Measurements from ENCODE around the gene CCDC88C. TPM values are rescaled to one million over a fixed set of nuclear protein-coding genes. Genes with fewer than 3 reads are reported as not detected.

CCDC88C gene
- total RNA-seq, 1 donor from 2014 or later = 39.3 TPM

DNA sequence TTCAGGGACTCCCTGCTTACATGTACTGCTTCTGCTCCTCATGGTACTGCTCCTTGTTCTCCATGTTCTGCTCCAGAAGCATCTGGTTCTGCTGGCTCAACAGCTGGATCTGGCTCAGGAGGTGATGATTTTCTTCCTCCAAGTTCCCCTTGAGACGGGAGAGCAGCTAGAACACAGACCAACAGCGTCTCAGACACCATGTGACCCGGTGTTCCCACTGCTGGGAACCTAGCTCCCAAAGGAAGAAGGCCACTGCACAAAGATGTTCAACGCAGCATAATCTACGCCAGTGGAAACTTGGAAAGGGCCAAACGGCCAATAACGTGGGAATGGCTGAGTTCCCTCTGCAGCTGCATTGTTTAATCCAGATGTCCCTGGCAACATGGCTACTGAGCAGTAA, 123.5 kb downstream of the CCDC88C start:
- peaks cover 4% of the 10 kb centered on the region for H3K4me1 Mint-ChIP-seq (ENCODE audit: unreplicated experiment)
- H3K36me3 Mint-ChIP-seq = peaks cover 5% of the 10 kb centered on the region
- TF ChIP-seq, protein P1, sequence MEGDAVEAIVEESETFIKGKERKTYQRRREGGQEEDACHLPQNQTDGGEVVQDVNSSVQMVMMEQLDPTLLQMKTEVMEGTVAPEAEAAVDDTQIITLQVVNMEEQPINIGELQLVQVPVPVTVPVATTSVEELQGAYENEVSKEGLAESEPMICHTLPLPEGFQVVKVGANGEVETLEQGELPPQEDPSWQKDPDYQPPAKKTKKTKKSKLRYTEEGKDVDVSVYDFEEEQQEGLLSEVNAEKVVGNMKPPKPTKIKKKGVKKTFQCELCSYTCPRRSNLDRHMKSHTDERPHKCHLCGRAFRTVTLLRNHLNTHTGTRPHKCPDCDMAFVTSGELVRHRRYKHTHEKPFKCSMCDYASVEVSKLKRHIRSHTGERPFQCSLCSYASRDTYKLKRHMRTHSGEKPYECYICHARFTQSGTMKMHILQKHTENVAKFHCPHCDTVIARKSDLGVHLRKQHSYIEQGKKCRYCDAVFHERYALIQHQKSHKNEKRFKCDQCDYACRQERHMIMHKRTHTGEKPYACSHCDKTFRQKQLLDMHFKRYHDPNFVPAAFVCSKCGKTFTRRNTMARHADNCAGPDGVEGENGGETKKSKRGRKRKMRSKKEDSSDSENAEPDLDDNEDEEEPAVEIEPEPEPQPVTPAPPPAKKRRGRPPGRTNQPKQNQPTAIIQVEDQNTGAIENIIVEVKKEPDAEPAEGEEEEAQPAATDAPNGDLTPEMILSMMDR (conservative IDR thresholded peaks at IDR 0.05) = no peak
- no peak overlapping the region for H3K27ac Mint-ChIP-seq
- H3K27me3 Mint-ChIP-seq = no peaks in the 10 kb centered on the region
- H3K9me3 Mint-ChIP-seq = no peaks in the 10 kb centered on the region
- DNase-seq (ENCODE audit: extremely low spot score, unreplicated experiment) = no peak
- H3K4me3 Mint-ChIP-seq = no peak overlapping the region

- Mint-ChIP-seq H3K36me3 (peaks cover 5% of the 10 kb centered on the region), H3K27ac (no peak overlapping the region), H3K4me3 (no peak overlapping the region), H3K27me3 (no peaks in the 10 kb centered on the region), H3K4me1 (ENCODE audit: unreplicated experiment) (no peaks in the 10 kb centered on the region), H3K9me3 (no peaks in the 10 kb centered on the region)
- DNase-seq (ENCODE audit: extremely low spot score, unreplicated experiment) = no peak
- TF ChIP-seq, protein P1 (conservative IDR thresholded peaks at IDR 0.05) = no peak
Measured at GRCh38 chr14:91293281-91293680, 124.3 kb downstream of the CCDC88C start.

DNA sequence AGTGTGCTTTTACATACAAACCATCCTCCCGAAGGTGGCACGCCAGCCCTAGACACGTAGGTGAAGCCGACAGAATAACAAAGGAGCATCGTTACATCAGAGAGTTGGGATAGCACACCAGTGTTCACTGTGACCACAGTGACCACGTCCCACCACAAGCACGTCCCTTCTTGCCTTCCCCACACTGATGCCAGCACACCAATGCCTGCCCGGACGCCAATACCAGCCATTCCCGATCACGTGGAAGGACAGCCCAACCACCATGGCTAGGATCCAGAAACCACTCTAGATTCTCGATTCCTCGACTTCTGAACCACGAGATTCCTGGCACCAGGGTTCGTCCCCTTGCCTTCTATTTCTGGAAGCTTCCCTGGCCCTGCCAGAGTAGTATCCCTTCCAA, 125.1 kb downstream of the CCDC88C start:
- Mint-ChIP-seq H3K36me3 (peaks cover 5% of the 10 kb centered on the region), H3K9me3 (no peaks in the 10 kb centered on the region), H3K27me3 (no peaks in the 10 kb centered on the region), H3K27ac (peak overlapping the region; percentile 22), H3K4me1 (ENCODE audit: unreplicated experiment) (no peaks in the 10 kb centered on the region), H3K4me3 (no peak overlapping the region)
- DNase-seq (ENCODE audit: extremely low spot score, unreplicated experiment) = no peak
- TF ChIP-seq, protein P1 (conservative IDR thresholded peaks at IDR 0.05) = no peak

- no peaks in the 10 kb centered on the region for H3K9me3 Mint-ChIP-seq
- no peak overlapping the region for H3K27ac Mint-ChIP-seq
- H3K4me1 Mint-ChIP-seq (ENCODE audit: unreplicated experiment) = no peaks in the 10 kb centered on the region
- H3K4me3 Mint-ChIP-seq = no peak overlapping the region
- H3K27me3 Mint-ChIP-seq = no peaks in the 10 kb centered on the region
- peaks cover 5% of the 10 kb centered on the region for H3K36me3 Mint-ChIP-seq
- DNase-seq (ENCODE audit: extremely low spot score, unreplicated experiment) = no peak
- TF ChIP-seq, protein P1 (conservative IDR thresholded peaks at IDR 0.05) = no peak
Measured at GRCh38 chr14:91291786-91292405, 125.7 kb downstream of the CCDC88C start.

GRCh38 chr14:91290986-91291385, 126.6 kb downstream of the CCDC88C start:
- H3K4me3 Mint-ChIP-seq = no peak overlapping the region
- peaks cover 4% of the 10 kb centered on the region for H3K4me1 Mint-ChIP-seq (ENCODE audit: unreplicated experiment)
- TF ChIP-seq, protein P1 (conservative IDR thresholded peaks at IDR 0.05) = no peak
- H3K27ac Mint-ChIP-seq = no peak overlapping the region
- no peaks in the 10 kb centered on the region for H3K27me3 Mint-ChIP-seq
- no peaks in the 10 kb centered on the region for H3K9me3 Mint-ChIP-seq
- H3K36me3 Mint-ChIP-seq = peaks cover 9% of the 10 kb centered on the region
- DNase-seq (ENCODE audit: extremely low spot score, unreplicated experiment) = no peak

Data from type B pancreatic cell (in vitro differentiated cells).